ENCODE measurements around the gene TNFRSF11A. TPM values are rescaled to one million over a fixed set of nuclear protein-coding genes. Genes with fewer than 3 reads are reported as not detected.

The TNFRSF11A gene
- 10 to 100 TPM; 13.7 to 35.6 TPM for total RNA-seq
- polyA plus RNA-seq (2013, experiment 1 of 2): 1.5 TPM
- 1.7 TPM for polyA plus RNA-seq (2013, experiment 2 of 2)
- long read RNA-seq, experiment 1, full-length matches to known transcripts: 1 of 8 reads
- long read RNA-seq, experiment 1, partial matches to known transcripts: 1 of 8 reads
- long read RNA-seq, experiment 1, other reads (novel, unspliced or antisense): 6 of 8 reads
- long read RNA-seq, experiment 2, full-length matches to known transcripts: 13 of 32 reads
- long read RNA-seq, experiment 2, partial matches to known transcripts: 9 of 32 reads
- long read RNA-seq, experiment 2, other reads (novel, unspliced or antisense): 10 of 32 reads
- long read RNA-seq, experiment 3: 0 reads
- long read RNA-seq, experiment 4, partial matches to known transcripts: 0 of 3 reads
- long read RNA-seq, experiment 4, other reads (novel, unspliced or antisense): 2 of 3 reads

DNA sequence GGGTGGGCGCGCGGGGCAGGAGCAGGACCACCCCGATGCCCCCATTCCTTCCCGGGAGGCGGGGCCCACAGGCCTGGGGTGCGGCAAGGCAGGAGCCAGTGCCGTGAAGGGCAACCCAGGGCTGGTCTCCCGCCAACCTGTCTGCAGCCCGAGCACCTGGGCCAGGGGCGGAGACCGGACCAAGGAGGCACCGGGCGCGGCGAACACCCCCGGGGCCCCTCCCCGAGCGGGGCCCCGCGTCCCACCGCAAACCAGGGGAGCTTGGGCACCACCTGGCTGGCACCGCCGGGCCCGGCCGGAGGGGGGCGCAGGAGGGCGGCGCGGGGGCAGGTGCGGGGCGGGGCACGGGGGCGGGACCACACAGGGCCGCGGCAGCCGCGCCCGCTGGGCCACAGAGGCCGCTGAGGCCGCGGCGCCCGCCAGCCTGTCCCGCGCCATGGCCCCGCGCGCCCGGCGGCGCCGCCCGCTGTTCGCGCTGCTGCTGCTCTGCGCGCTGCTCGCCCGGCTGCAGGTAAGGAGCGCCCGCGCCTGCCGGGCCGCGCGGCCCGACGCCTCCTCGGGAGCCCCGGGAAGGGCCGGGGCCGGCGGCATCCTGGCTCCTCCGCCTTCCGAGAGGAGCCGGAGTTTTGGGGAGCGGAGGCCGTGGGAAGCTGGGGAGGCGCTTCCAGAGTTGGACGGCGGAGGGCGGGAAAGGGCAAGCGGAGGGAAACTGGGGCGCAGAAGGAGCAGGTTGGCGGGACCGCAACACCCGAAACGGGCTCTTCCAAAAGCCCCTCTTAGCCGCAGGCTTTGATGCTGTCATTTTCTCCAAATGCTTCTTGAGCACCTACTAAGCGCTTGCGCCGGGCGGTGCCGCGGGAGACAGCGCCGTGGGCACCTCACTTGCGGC, at the start of gene TNFRSF11A:
TSS of gene TNFRSF11A (plus strand) at position 394 of the 889 bp plus-strand sequence. CDS start at position 437, 43 bp downstream.
- 2 to 3% methylated on average over 34 to 99 of the region's 99 CpGs for WGBS, 2 experiments (ENCODE audit: insufficient coverage in 1 of 2, insufficient read length in 1 of 2)
- H3K27me3 Mint-ChIP-seq (ENCODE audit: insufficient read depth): peaks cover 31% of the 10 kb centered on the region
- peak within 1 kb of the TSS; percentile 90 for H3K4me3 ChIP-seq (ENCODE audit: low read length)
- H3K27me3 ChIP-seq (ENCODE audit: control insufficient read depth, insufficient read depth, low read length, poor library complexity, severe bottlenecking): no peaks in the 10 kb centered on the region
- TF ChIP-seq CTCF (conservative IDR thresholded peaks at IDR 0.05): peak; percentile 76
- H3K27ac Mint-ChIP-seq: peak within 1 kb of the TSS; percentile 54
- no peaks in the 10 kb centered on the region for H3K36me3 ChIP-seq (ENCODE audit: control insufficient read depth, insufficient read depth, low read length)
- DNase-seq: peak; percentile 93
- H3K27ac ChIP-seq (ENCODE audit: low read depth, low read length): no peak within 1 kb of the TSS
- no peaks in the 10 kb centered on the region for H3K9me3 ChIP-seq (ENCODE audit: control insufficient read depth, low read length)
- peaks cover 55% of the 10 kb centered on the region for H3K4me1 Mint-ChIP-seq
- peak within 1 kb of the TSS; percentile 63 for H3K9ac ChIP-seq (ENCODE audit: extremely low read depth, low read length, poor library complexity, severe bottlenecking)
- no peaks in the 10 kb centered on the region for H3K36me3 Mint-ChIP-seq (ENCODE audit: low read depth)
- H3K4me3 Mint-ChIP-seq: peak within 1 kb of the TSS; percentile 72
- peaks cover 24% of the 10 kb centered on the region for H3K4me1 ChIP-seq (ENCODE audit: control insufficient read depth, insufficient read depth, low read length)
- H3K9me3 Mint-ChIP-seq: no peaks in the 10 kb centered on the region

GRCh38 chr18:62277045-62277444, 48.1 kb upstream of the TNFRSF11A start:
- WGBS, 2 experiments (ENCODE audit: insufficient coverage in 1 of 2, insufficient read length in 1 of 2): 92% methylated on average over 1 of the region's 1 CpG; no CpG with 5 or more reads in 1 of the 2 experiments
- no peak overlapping the region for H3K27ac Mint-ChIP-seq
- Histone ChIP-seq H3K27ac (ENCODE audit: low read depth, low read length) (no peak overlapping the region), H3K9ac (ENCODE audit: extremely low read depth, low read length, poor library complexity, severe bottlenecking) (no peak overlapping the region), H3K4me1 (ENCODE audit: control insufficient read depth, insufficient read depth, low read length) (no peaks in the 10 kb centered on the region), H3K9me3 (ENCODE audit: control insufficient read depth, low read length) (no peaks in the 10 kb centered on the region), H3K36me3 (ENCODE audit: control insufficient read depth, insufficient read depth, low read length) (peaks cover 70% of the 10 kb centered on the region), H3K27me3 (ENCODE audit: control insufficient read depth, insufficient read depth, low read length, poor library complexity, severe bottlenecking) (no peaks in the 10 kb centered on the region), H3K4me3 (ENCODE audit: low read length) (no peak overlapping the region)
- peaks cover 4% of the 10 kb centered on the region for H3K4me1 Mint-ChIP-seq
- DNase-seq: no peak
- no peaks in the 10 kb centered on the region for H3K9me3 Mint-ChIP-seq
- H3K36me3 Mint-ChIP-seq (ENCODE audit: low read depth): peaks cover 20% of the 10 kb centered on the region
- H3K4me3 Mint-ChIP-seq: no peak overlapping the region
- TF ChIP-seq CTCF (conservative IDR thresholded peaks at IDR 0.05): no peak
- H3K27me3 Mint-ChIP-seq (ENCODE audit: insufficient read depth): no peaks in the 10 kb centered on the region

DNA sequence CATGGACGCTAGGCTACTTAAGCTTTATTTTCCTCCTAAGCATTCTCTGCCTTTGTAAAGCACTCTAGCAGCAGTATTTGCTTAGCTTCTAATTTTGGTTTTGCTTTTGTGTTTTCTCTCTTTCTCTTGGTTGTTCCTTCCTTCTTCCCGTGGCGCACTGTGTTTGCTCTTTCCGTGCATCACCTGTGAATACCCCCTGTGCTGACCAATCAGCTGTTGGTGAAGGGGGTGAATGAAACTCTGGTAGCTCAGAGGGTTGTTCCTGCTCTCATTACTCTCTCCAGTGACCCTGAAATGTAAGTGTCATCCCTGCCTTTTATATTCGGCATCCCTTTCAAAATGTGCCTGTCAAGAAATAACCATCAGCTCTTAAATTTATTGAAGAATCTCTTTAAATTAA, 45.5 kb upstream of the TNFRSF11A start:
- H3K27me3 ChIP-seq (ENCODE audit: control insufficient read depth, insufficient read depth, low read length, poor library complexity, severe bottlenecking): no peaks in the 10 kb centered on the region
- Mint-ChIP-seq H3K27me3 (ENCODE audit: insufficient read depth) (no peaks in the 10 kb centered on the region), H3K4me1 (no peaks in the 10 kb centered on the region), H3K27ac (no peak overlapping the region), H3K36me3 (ENCODE audit: low read depth) (peaks cover 28% of the 10 kb centered on the region), H3K4me3 (no peak overlapping the region), H3K9me3 (no peaks in the 10 kb centered on the region)
- no peak overlapping the region for H3K4me3 ChIP-seq (ENCODE audit: low read length)
- peaks cover 75% of the 10 kb centered on the region for H3K36me3 ChIP-seq (ENCODE audit: control insufficient read depth, insufficient read depth, low read length)
- H3K9ac ChIP-seq (ENCODE audit: extremely low read depth, low read length, poor library complexity, severe bottlenecking): no peak overlapping the region
- no peak for TF ChIP-seq CTCF (conservative IDR thresholded peaks at IDR 0.05)
- no peaks in the 10 kb centered on the region for H3K9me3 ChIP-seq (ENCODE audit: control insufficient read depth, low read length)
- no peak overlapping the region for H3K27ac ChIP-seq (ENCODE audit: low read depth, low read length)
- DNase-seq: no peak
- no peaks in the 10 kb centered on the region for H3K4me1 ChIP-seq (ENCODE audit: control insufficient read depth, insufficient read depth, low read length)
- WGBS, 2 experiments (ENCODE audit: insufficient coverage in 1 of 2, insufficient read length in 1 of 2): 87 to 92% methylated on average over 2 to 3 of the region's 5 CpGs

Measured in endodermal cell (in vitro differentiated cells).